SK-N-SH (cell line): ENCODE data around the gene AFF1.

Experiments
- CTCF ChIP-seq: fragments of 200-600 bp; sonication (generic); IDR thresholded peaks from 2 replicates; pipeline ENCODE4 v1.6.1; 2017; ENCODE audit warnings: antibody characterized with exemption, mild to moderate bottlenecking, moderate library complexity
- RAD21 ChIP-seq: IDR thresholded peaks from 2 replicates; pipeline ENCODE4 v1.6.1; 2012; ENCODE audit warnings: mild to moderate bottlenecking, low read length
- YY1 ChIP-seq: IDR thresholded peaks from 2 replicates; pipeline ENCODE4 v1.4.0; 2012; ENCODE audit warnings: low read depth, mild to moderate bottlenecking
- TF ChIP-seq, protein P1 (sequence below): IDR thresholded peaks from 2 replicates; pipeline ENCODE4 v1.4.0; 2012; ENCODE audit warnings: low read depth, borderline replicate concordance

DNA sequence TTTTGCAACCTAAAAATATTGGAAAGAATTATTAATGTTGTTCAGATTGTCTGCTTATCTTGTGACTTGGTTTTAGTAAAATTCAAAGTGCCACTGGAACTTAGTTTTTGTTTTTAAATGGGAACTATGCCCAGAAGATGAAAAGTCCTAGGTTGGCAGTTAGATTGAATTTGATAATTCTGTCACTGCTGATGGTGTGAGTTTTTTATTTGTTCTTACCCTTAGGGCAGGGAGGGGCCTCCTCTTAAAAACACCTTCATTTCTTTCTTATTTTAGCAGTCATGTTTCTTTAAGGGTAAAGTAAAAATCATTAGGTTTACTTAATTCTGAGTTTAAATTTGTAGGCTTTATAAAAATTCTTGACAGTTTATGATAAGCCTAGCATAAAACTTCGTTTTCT lies 80.6 kb downstream of the AFF1 start:
- TF ChIP-seq CTCF (no peak), YY1 (no peak), RAD21 (no peak)
- TF ChIP-seq, protein P1, sequence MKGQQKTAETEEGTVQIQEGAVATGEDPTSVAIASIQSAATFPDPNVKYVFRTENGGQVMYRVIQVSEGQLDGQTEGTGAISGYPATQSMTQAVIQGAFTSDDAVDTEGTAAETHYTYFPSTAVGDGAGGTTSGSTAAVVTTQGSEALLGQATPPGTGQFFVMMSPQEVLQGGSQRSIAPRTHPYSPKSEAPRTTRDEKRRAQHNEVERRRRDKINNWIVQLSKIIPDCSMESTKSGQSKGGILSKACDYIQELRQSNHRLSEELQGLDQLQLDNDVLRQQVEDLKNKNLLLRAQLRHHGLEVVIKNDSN, result no peak
